H9 (cell line): Measurements from ENCODE around the gene BCO1. TPM values are rescaled to one million over a fixed set of nuclear protein-coding genes. Genes with fewer than 3 reads are reported as not detected.

Experiments used
- DNase-seq: peaks from one replicate; pipeline ENCODE4 v3.0.0-alpha.2; 2017
- H2AFZ ChIP-seq: one replicate; pipeline ENCODE4 v1.6.1; 2013; ENCODE audit warnings: mild to moderate bottlenecking, low read length, control low read depth, moderate library complexity
- H2AK5ac ChIP-seq: 2 replicates; pipeline ENCODE4 v1.6.1; 2013; ENCODE audit warnings: low read length, control low read depth, mixed read lengths; ENCODE audit not compliant: insufficient read length
- H2BK120ac ChIP-seq: one replicate; pipeline ENCODE4 v1.6.1; 2013; ENCODE audit warnings: low read depth, mild to moderate bottlenecking, low read length, control low read depth, inconsistent platforms; ENCODE audit not compliant: poor library complexity, severe bottlenecking
- H2BK12ac ChIP-seq: 2 replicates; pipeline ENCODE4 v1.6.1; 2013; ENCODE audit warnings: low read length, control low read depth, mixed read lengths, low read depth; ENCODE audit not compliant: insufficient read length
- H2BK15ac ChIP-seq: 2 replicates; pipeline ENCODE4 v1.6.1; 2013; ENCODE audit warnings: low read depth, low read length, control low read depth
- H2BK20ac ChIP-seq: one replicate; pipeline ENCODE4 v1.6.1; 2013; ENCODE audit warnings: low read depth, mild to moderate bottlenecking, low read length, control low read depth, inconsistent platforms; ENCODE audit not compliant: poor library complexity, severe bottlenecking
- H2BK5ac ChIP-seq: 2 replicates; pipeline ENCODE4 v1.6.1; 2013; ENCODE audit warnings: low read length, control low read depth, mixed read lengths; ENCODE audit not compliant: insufficient read length
- H3K14ac ChIP-seq: 2 replicates; pipeline ENCODE4 v1.6.1; 2013; ENCODE audit warnings: low read length, control low read depth; ENCODE audit not compliant: insufficient read depth
- H3K18ac ChIP-seq: 2 replicates; pipeline ENCODE4 v1.6.1; 2013; ENCODE audit warnings: low read depth, mild to moderate bottlenecking, mixed read lengths, low read length, control low read depth; ENCODE audit not compliant: insufficient read length
- H3K23ac ChIP-seq: 2 replicates; pipeline ENCODE4 v1.6.1; 2013; ENCODE audit warnings: low read length, control low read depth, mixed read lengths, low read depth; ENCODE audit not compliant: insufficient read length
- H3K23me2 ChIP-seq: 2 replicates; pipeline ENCODE4 v1.6.1; 2013; ENCODE audit warnings: low read depth, mild to moderate bottlenecking, mixed read lengths, low read length, control low read depth; ENCODE audit not compliant: insufficient read length, poor library complexity, severe bottlenecking
- H3K27ac ChIP-seq: 2 replicates; pipeline ENCODE4 v1.5.1; 2013; ENCODE audit warnings: low read length, control low read depth, mixed read lengths, low read depth; ENCODE audit not compliant: insufficient read length
- H3K27me3 ChIP-seq: 2 replicates; pipeline ENCODE4 v1.6.1; 2013; ENCODE audit warnings: low read length, control low read depth, inconsistent platforms; ENCODE audit not compliant: insufficient read depth
- H3K4ac ChIP-seq: 2 replicates; pipeline ENCODE4 v1.6.1; 2013; ENCODE audit warnings: low read depth, mild to moderate bottlenecking, control low read depth, inconsistent platforms, low read length, moderate library complexity
- H3K4me1 ChIP-seq: 2 replicates; pipeline ENCODE4 v1.6.1; 2013; ENCODE audit warnings: low read length, control low read depth, inconsistent platforms; ENCODE audit not compliant: insufficient read depth
- H3K4me2 ChIP-seq: 2 replicates; pipeline ENCODE4 v1.6.1; 2013; ENCODE audit warnings: low read length, control low read depth, mixed read lengths; ENCODE audit not compliant: insufficient read length, insufficient read depth
- H3K56ac ChIP-seq: 2 replicates; pipeline ENCODE4 v1.6.1; 2013; ENCODE audit warnings: low read depth, mild to moderate bottlenecking, mixed read lengths, low read length, control low read depth; ENCODE audit not compliant: insufficient read length
- H3K79me1 ChIP-seq: 2 replicates; pipeline ENCODE4 v1.6.1; 2013; ENCODE audit warnings: low read depth, mild to moderate bottlenecking, moderate library complexity, low read length, control low read depth, inconsistent platforms; ENCODE audit not compliant: insufficient read depth, poor library complexity, severe bottlenecking
- H3K79me2 ChIP-seq: 2 replicates; pipeline ENCODE4 v1.6.1; 2013; ENCODE audit warnings: low read length, control low read depth, inconsistent platforms; ENCODE audit not compliant: insufficient read depth
- H3K9ac ChIP-seq: 2 replicates; pipeline ENCODE4 v1.6.1; 2013; ENCODE audit warnings: low read length, control low read depth, mixed read lengths; ENCODE audit not compliant: insufficient read length; ENCODE audit errors: extremely low read depth
- H3K9me3 ChIP-seq: one replicate; pipeline ENCODE4 v1.6.1; 2013; ENCODE audit warnings: low read depth, low read length, inconsistent platforms; ENCODE audit not compliant: control insufficient read depth
- H3T11ph ChIP-seq: one replicate; pipeline ENCODE4 v1.6.1; 2013; ENCODE audit warnings: mild to moderate bottlenecking, low read length, control low read depth, inconsistent platforms
- H4K20me1 ChIP-seq: one replicate; pipeline ENCODE4 v1.6.1; 2013; ENCODE audit not compliant: control insufficient read depth, insufficient read length, insufficient read depth
- H4K5ac ChIP-seq: 2 replicates; pipeline ENCODE4 v1.6.1; 2013; ENCODE audit warnings: low read depth, mild to moderate bottlenecking, mixed read lengths, low read length, control low read depth; ENCODE audit not compliant: insufficient read length
- H4K8ac ChIP-seq: replicated peaks from 2 replicates; pipeline ENCODE4 v1.6.1; 2013; ENCODE audit warnings: low read length, control low read depth, mixed read lengths, low read depth; ENCODE audit not compliant: insufficient read length
- H4K91ac ChIP-seq: 2 replicates; pipeline ENCODE4 v1.6.1; 2013; ENCODE audit warnings: low read depth, mild to moderate bottlenecking, moderate library complexity, mixed read lengths, low read length, control low read depth; ENCODE audit not compliant: insufficient read length
- H3K27ac Mint-ChIP-seq, 3 experiments: 2 replicates in 2 of 3; 3 replicates in 1 of 3; pipeline ENCODE4 v1.8.0; 2020 to 2021; ENCODE audit warnings: mixed read lengths in 3 of 3, mild to moderate bottlenecking in 1 of 3, moderate library complexity in 1 of 3
- H3K27me3 Mint-ChIP-seq: 2 replicates; pipeline ENCODE4 v1.8.0; 2021; ENCODE audit warnings: low read depth, mild to moderate bottlenecking, moderate library complexity, mixed read lengths
- H3K36me3 Mint-ChIP-seq, 3 experiments: 2 replicates in 2 of 3; 3 replicates in 1 of 3; pipeline ENCODE4 v1.8.0; 2020 to 2021; ENCODE audit warnings: low read depth in 3 of 3, mixed read lengths in 3 of 3; ENCODE audit not compliant: insufficient read depth in 1 of 3
- H3K4me1 Mint-ChIP-seq, 2 experiments: 2 replicates each; pipeline ENCODE4 v1.8.0; 2020; ENCODE audit warnings: mixed read lengths in 2 of 2
- H3K4me3 Mint-ChIP-seq, 2 experiments: 2 replicates in 1 of 2; 3 replicates in 1 of 2; pipeline ENCODE4 v1.8.0; 2020 to 2021; ENCODE audit warnings: mild to moderate bottlenecking in 2 of 2, mixed read lengths in 2 of 2, moderate library complexity in 1 of 2
- H3K9me3 Mint-ChIP-seq, 2 experiments: 2 replicates in 1 of 2; 3 replicates in 1 of 2; pipeline ENCODE4 v1.8.0; 2020; ENCODE audit warnings: mild to moderate bottlenecking in 2 of 2, mixed read lengths in 2 of 2, moderate library complexity in 1 of 2
- CTCF ChIP-seq: fragments of 200-600 bp; sonication (generic); conservative IDR thresholded peaks from 3 replicates; pipeline ENCODE4 v1.8.0; 2021; ENCODE audit warnings: antibody characterized with exemption, mild to moderate bottlenecking
- WGBS: extraction: QIAGEN DNeasy Blood & Tissue Kit; methylation state at CpG from one replicate; pipeline ENCODE4 v1.1.7; 2013; ENCODE audit warnings: missing lambda C conversion rate, low lambda C conversion rate, mixed read lengths; ENCODE audit not compliant: insufficient read length; ENCODE audit errors: extremely low coverage; 5-methylcytosine and 5-hydroxymethylcytosine counted together
- total RNA-seq: library from RNA; stranded (reverse); gene quantifications from 2 replicates; pipeline ENCODE4 v1.2.1, GENCODE V29; 2021

BCO1 gene
- total RNA-seq, 1 experiment from 2014 or later = not detected

GRCh38 chr16:81321536-81321935 is 83.0 kb downstream of the BCO1 start:
- Histone ChIP-seq H2BK5ac (no peak overlapping the region), H3K27me3 (no peaks in the 10 kb centered on the region), H3K9me3 (no peaks in the 10 kb centered on the region), H3K56ac (no peak overlapping the region), H3K4me2 (no peak overlapping the region), H3K18ac (no peak overlapping the region), H3K14ac (no peak overlapping the region), H3K4me1 (no peaks in the 10 kb centered on the region; the same call in 1 of the 2 replicates), H2AFZ (no peak overlapping the region), H4K5ac (no peak overlapping the region), H4K91ac (no peak overlapping the region), H3K23ac (no peak overlapping the region), H2AK5ac (no peak overlapping the region), H3T11ph (no peak overlapping the region), H3K27ac (no peak overlapping the region), H3K79me1 (peaks cover 8% of the 10 kb centered on the region), H3K4ac (no peak overlapping the region), H2BK15ac (no peak overlapping the region), H3K79me2 (peaks cover 22% of the 10 kb centered on the region; the same call in 1 of the 2 replicates), H4K20me1 (peaks cover 3% of the 10 kb centered on the region), H2BK20ac (no peak overlapping the region), H3K9ac (no peak overlapping the region), H2BK120ac (no peak overlapping the region), H2BK12ac (no peak overlapping the region), H4K8ac (no peak overlapping the region), H3K23me2 (no peaks in the 10 kb centered on the region)
- Mint-ChIP-seq H3K4me1 (peaks cover 13 to 18% of the 10 kb centered on the region in 2 experiments), H3K9me3 (no peaks in the 10 kb centered on the region), H3K4me3 (no peak overlapping the region), H3K27me3 (no peaks in the 10 kb centered on the region), H3K27ac (no peak overlapping the region; a peak in 2 of 7 replicates), H3K36me3 (peaks cover 0 to 3% (median 2%) of the 10 kb centered on the region in 3 experiments; a peak in 3 of 7 replicates)
- 100% methylated on average over 2 of the region's 5 CpGs for WGBS
- TF ChIP-seq CTCF = no peak
- no peak for DNase-seq
